NCI-H187 (cell line): ENCODE results near the gene TMEM74B.
"Not testable (repeated sequence)": the region's sequence is repeated elsewhere in the genome, so short reads cannot be mapped to it uniquely, and the experiment has no call there.

Experiments
- DNase-seq, 2 experiments: peaks; one replicate each; lab custom pipeline; 2025; lab: John Stamatoyannopoulos, UW

TMEM74B gene

DNA sequence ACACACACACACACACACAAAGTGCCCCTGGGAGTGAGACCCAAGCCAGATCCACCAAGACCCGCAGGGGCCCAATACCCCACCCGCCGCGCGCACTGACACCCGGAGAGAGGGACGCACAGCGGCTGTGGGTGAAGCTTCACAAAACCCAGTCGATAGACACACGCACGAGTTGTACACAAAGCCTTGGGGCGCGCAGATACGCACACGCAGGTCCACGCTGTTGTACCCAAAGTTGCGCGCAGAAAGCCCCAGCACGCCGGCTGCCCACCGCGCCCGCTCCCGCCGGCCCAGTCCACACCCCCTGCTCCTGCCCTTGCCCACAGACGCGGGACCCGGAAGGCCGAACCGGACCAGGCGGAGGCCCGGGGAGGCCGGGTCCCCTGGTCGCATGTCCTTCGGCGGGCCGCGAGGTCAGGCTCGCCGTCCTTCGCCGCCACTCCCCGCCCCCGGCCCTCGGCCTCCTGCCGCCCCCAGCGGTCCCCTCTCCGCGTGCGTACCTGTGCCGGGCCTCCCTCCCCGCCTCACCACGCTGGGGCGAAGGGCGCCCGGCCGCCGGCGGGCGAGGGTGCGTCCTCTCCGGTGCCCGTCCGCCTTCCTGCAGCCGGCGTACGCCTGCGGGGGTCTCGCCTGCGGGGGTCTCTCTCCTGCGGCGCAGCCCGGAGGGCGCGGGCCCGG, at the start of gene TMEM74B:
TMEM74B (minus strand) TSS at position 344 of the 678 bp plus-strand sequence. CDS start 1,180 bp downstream, outside the sequence.
- DNase-seq = no peak

DNA sequence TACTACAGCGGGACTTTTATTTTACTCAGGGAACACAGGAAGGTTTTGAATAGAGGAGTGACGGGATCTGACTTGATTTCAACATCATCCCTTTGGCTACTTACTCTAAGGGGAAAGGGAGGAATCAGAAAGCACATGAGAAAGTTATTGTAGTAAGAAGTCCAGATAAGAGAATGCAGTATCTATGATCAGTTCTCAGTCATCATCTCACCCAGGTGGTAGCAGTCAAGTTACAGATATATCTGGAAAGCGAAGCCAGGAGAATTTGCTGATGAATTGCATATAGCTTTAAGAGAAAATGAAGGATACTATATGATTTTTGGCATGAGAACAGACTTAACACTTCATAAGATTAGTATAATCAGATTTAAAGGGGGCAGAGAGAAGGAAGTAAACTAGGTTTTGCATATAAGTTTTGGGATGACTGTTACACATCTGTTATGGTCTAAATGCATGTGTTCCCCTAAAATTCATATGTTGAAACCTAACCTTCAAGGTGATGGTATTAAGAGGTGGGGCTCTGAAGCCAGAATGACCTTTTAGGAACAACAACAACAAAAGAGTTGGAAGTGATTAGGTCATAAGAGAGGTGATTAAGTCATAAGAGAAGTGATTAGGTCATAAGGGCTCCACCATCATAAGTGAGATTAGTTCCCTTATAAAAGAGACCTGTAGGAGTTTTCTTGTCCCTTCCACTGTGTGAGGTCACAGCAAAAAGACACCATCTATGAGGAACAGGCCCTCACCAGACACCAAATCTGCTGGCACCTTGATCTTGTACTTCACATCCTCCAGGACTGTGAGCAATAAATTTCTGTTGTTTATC, 47.7 kb upstream of the TMEM74B start:
- DNase-seq = no peak

DNA sequence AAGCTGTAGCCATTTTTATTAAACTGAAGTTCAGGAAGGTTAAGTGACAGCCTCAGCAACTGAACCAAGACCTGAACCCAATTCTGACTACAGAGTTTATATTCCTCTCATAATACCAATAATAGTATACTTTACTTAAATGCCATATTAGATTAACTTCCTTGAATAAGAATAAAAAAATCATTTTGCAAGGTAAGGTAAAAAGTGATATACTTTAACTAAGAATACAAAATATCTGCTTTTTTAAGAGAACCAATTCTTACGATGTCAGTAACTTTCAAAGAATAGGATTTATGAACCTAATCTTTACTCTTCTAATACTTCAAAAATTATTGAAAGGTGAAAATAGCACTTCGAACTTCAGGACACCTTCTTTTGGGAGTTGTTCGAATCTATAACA, 44.8 kb upstream of the TMEM74B start:
- no peak for DNase-seq

DNA sequence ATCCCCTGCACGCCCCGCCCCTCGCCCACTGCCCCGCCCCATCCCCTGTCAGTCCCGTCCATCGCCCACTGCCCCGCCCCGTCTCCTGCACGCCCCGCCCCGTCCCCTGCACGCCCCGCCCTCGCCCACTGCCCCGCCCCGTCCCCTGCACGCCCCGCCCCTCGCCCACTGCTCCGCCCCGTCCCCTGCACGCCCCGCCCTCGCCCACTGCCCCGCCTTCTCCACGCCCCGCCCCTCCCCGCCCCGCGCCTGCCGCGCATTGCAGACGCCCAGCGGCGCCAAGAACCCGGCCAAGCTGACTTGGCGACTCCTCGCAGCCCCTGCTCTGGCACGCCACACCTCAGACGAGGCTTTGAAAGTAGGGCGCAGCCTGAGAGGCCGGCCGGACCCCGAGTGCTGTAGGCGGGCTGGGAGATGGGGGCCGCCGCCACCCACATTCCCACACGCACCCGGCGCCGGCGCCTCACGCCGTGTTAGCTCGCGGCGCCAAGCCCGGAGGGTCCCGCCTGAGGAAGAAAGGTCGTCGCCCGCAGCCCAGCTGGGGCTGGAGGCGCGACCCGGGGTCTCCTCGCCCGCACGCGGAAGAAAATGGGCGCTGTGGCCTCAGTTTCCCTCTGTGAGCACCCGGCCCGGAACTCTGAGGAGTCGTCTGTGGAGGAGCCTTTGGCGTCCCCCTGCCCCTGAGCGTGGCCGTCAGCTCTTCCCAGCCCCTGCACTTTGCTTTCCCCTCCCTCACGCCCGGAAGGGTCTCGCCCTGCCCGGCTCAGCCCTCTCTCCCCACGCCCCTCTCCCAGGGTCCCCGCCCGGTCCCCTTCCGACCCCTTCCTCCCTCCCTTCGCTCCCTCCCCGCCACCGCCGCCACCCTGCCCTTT, 41.2 kb upstream of the TMEM74B start, which contains the start of gene RAD21L1:
RAD21L1 (plus strand) TSS at position 262 of the 872 bp plus-strand sequence. CDS start 2,410 bp downstream, outside the sequence.
- DNase-seq = peak; percentile 32 to 61

DNA sequence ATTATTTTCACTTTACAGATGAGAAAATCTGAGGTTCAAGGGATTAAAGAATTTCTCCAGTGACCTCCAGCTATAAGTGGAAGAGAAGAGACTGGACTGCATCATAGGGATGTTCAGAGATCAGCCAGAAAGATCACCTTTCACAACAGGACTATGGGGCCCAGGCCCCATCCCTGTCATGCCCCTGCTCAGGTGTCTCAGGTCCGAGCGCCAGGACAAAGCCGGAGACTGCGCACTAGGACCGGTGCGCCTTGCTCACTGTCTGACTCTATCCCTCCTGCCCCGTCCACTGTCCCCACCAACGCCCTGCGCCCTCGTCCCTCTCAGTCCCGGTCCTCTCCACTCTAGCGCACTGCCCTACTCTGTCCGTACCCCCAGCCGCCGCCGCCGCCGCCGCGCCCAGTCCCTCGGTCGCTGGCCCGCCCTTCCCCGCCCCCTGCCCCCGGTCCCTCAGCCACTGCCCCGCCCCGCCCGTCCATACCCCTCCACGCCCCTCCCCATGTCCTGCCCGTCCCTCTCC, 40.5 kb upstream of the TMEM74B start:
- DNase-seq = peak in 1 of 2 experiments; percentile 47

DNA sequence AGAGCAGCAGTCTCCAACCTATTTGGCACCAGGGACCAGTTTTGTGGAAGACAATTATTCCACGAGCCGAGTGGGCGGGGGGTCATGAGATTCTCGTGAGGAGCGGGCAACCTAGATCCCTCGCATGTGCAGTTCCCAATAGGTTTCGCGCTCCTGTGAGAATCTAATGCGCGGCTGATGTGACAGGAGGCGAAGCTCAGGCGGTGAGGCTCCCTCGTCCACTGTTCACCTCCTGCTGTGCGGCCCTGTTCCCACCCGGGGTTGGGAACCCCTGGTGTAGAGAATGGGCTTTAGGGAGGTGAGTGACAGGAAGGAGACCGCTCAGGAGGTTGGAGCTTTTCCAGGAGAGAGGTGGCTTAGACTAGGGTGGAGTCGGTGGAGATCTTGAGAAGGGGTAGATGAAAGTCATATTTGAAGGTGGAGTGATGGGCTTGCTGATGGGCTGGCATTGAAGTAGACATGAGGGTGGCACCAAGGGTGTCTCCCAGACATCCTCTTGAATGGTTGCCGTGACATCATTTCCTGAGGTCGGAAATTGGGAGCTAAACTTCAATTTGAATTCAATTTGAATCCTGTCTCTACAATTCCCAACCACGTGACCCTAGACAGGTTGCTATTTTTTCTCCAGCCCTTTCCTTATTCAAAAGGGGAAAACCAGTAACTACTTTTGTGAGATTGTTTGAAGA, 39.6 kb upstream of the TMEM74B start:
- no peak for DNase-seq

DNA sequence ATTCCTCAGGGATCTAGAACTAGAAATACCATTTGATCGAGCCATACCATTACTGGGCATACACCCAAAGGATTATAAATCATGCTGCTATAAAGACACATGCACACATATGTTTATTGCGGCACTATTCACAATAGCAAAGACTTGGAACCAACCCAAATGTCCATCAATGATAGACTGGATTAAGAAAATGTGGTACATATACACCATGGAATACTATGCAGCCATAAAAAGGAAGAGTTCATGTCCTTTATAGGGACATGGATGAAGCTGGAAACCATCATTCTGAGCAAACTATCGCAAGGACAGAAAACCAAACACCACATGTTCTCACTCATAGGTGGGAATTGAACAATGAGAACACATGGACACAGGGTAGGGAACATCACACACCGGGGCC, 38.0 kb upstream of the TMEM74B start:
- not testable (repeated sequence) for DNase-seq

DNA sequence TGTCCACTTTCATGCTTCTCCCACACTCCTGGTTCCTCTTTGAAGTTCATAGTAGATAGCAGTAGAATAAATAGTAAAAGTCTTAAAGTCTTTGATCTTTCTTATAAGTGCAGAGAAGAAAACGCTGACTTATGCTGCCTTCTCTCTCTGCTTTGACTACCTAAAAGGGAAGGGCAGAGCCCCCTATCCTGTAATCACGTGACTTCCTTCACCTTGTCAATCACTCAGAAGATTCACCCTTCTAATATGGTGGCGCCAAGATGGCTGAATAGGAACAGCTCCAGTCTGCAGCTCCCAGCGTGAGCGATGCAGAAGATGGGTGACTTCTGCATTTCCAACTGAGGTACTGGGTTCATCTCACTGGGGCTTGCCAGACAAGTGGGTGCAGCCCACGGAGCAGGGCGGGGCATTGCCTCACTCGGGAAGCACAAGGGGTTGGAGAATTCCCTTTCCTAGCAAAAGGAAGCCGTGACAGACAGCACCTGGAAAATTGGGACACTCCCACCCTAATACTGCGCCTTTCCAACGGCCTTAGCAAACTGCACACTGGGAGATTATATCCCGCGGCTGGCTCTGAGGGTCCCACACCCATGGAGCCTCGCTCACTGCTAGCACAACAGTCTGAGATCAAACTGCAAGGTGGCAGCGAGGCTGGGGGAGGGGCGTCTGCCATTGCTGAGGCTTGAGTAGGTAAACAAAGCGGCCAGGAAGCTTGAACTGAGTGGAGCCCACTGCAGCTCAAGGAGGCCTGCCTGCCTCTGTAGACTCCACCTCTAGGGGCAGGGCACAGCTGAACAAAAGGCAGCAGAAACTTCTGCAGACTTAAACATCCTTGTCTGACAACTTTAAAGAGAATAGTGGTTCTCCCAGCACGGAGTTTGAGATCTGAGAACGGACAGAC, 32.0 kb upstream of the TMEM74B start:
- DNase-seq = not testable (repeated sequence)

DNA sequence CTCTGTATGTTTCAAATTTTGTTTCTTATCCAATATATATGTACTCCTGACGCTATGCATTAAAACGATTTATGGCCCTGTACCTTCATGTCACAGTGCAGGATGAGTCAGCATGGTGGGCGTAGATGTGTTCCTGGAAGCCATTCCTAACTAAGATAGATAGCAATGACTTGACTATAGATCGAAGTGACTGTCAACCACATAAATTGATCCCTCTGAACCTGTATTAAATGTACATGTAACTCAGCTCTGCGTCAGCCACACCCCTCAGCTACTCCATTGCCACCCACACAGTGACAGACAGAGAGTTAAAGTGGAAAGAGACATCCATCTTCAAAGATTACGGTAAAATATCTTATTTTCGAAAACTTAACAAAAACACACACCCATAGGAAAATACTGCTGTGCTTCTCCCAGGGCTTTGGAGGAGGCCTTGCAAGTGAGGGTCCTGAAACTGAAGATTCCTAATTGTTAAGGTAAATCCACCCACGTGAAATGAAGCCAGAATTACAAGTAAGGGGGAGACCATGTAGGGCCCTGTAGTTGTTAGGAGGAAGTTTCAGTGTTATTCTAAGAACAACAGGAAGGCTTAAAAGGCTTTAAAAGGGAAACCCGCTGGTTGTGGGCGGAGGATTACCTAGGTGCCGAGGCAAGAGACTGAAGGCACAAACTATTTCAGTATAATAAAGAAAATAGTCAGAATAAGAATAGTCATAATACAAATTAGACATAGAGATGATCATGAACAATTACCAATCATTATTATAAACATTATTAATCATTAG, 30.8 kb upstream of the TMEM74B start:
- no peak for DNase-seq

DNA sequence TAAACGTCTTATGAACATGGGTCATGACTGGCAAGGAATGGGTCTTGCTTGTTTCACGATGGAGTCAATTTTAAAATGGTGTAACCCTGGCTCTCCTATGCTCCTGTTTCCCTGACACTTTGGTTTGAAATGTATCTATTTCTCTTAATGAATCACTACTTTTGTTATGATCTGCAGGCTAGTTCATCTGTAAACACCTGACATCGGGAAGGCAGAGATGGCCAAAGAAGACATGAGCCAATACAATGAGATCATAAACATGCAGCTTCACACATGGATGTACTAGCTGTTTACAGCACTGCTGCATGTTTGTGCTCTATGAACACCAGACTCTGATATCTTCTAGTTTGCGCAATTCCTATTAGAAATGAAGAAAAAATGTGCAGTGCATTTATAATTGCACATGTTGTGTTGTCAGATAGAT, 30.1 kb upstream of the TMEM74B start:
- DNase-seq = no peak

DNA sequence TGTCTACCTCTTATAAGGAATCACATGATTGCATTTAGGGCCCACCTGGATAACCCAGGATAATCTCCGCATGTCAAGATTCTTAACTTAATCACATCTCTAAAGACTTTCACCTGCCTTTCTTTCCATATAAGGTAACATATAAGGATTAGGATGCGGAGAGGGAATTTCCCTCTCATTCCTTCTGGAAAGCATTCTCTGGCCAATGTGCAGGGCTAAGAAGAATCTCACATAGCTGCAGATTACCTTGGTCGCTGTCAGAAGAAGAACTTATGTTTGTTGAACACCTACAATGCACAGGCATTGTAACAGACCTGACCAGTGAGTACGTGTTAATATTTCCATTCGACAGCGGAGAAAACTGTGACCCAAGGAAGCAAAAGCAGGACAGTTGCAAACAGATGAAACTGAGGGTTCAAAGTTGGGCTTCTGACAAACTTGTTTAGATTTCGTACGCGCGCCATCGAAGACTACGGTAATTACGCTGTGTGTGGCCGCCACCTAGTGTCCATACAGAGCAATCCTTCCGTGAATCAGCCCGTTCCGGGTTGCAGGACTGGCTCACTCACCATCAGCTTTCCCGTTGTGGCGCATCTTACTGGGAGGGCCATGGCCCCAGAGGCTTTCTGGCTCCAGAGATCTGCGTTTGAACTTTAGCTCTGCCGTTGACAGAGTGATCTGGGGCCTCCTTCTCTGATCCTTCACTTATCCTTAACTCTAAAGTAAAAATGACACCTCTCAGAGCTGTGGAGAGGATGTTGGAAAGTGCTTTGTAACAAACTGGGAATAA, 28.0 kb upstream of the TMEM74B start:
- DNase-seq = peak in 1 of 2 experiments; percentile 18

DNA sequence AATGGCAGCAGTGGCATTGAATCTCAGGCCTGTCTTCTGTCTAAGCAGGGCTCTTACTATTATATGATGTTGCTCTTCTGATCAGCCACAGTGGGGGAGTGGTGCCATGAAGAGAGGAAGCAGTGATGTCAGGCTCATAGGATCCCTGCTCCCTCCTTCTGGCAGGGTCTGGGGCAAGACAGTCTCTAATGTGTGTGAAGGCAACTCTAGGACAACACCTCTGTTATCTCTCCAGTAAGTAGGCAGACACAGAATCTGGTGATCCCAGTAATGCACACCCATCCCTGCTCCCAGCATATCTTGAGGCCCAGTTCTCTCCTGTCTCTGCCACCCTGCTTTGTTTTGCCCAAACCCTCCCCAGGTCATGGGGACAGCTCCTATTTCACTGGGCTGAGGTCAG, 27.2 kb upstream of the TMEM74B start:
- DNase-seq = no peak

DNA sequence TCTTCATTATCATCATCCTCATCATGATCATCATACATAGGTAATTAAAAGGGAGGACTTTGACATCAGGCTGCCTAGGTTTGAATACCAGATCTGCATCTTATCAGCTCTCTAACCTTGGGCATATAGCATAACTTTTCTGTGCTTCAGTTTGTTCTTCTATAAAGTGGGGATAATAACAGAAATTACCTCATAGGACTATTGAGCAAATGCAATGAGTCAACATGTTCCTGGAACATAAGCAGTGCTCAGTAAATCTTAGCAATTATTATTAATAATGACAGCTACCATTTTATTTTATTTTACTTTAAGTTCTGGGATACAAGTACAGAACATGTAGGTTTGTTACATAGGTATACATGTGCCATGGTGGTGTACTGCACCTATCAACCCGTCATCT, 25.7 kb upstream of the TMEM74B start:
- DNase-seq = no peak

DNA sequence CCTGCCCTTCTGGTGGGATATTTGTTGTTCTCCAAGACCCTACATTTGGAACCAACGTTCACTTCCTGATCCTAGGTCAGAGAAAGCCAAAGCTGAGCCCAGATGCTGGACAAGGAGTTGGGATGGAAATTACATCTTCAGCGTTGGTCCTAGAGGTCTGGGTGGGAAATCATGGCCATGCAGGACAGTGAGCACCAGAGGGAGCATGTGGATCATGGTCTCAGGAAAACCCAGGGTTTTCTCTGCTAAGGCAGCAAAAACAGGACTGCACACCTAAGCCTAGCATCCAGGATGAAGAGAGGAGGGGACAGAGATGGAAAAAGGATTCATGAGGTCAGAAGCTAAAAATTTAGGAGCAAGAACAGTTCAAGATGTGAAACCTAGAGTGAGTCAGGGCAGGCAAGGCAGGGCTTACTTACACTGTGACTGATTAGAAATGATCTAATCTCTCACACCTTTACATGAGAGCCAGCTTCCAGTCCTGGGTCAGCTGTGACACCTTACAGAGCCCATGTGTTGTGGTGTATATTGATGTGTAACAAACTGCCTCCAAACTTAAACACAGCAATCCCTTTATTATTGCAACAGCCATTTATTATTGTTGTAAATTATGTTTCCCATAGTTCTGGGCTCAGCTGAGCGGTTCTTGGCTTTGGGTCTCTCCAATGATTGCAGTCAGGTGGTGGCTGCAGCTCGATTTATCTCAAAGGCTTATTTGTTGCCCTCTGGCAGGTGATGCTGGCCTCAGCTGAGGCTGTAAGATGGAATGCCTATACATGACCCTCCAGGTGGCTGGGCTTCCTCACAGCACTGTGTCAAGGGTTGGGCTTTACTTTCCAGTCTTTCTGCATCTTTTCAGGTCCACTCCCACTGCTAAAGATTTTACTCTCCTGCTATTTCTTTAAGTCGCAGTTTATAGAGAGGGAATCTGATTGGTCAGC, 24.9 kb upstream of the TMEM74B start:
- no peak for DNase-seq

DNA sequence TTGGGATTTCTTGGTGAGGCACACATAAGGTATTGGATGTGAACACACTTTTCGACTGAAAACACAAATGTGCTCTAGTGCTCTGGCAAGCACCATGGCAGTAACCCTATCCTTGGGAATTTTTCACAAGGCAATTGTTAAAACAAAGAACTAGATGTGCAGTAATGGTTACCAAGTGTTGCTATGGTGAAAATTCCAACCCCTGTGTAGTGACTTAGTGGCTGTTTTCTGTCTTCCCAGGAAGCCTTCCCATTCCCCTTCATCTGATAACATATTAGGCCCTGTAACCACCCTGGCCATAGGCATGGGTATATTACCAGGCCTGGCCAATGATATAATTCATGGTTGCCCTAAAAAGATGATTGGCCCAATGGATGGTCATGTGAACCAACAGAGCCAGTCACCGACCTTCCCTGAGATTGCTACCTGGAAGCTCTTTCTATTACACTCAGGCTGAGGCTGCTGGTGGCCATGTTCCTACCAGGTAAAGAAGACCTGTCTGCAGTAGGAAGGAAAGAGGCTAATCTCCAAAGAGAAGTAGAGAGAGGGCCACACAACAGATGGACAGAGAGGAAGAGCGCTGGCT, 22.6 kb upstream of the TMEM74B start:
- no peak for DNase-seq

DNA sequence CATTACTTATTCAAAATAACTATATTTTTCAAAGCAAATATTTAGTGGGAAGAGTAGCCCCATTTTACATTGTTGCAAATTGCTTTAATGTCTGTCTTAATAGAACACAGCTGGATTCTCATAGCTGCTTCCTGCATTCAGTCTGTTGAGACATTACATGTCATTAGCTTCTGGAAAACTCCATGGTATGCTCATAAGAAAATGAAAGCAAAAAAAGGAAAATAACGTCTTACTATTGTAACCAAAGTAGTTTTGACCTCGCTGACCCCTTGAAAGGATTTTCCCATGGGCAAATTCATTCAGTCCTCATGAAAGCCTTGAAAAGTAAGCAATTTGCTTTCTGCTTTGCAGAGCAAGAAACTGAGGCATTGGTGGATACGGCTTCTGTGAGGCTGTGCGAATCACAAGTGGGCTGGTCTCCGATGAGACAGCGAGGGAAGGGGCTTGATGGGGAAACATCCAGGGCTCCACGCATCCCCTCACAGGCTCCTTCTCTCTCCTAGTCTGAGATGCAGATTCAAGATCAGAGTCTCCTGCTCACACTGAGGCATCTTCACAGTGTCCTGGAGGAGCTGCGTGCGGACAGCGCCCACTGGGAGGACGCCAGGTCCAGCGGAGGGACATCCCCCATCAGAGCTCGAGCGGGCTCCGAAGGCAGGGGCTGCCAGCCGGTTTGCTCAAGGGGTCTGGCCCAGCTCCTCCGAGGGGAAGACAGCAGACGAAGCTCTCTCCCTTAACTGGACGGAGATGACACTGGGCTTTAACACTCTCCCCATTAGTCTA, 21.8 kb upstream of the TMEM74B start:
- DNase-seq = no peak
